Progenitor cell of endocrine pancreas (in vitro differentiated cells): Measurements from ENCODE around the gene TRIM65. TPM values are rescaled to one million over a fixed set of nuclear protein-coding genes. Genes with fewer than 3 reads are reported as not detected.
A peak's percentile ranks its signal among the peaks of the same experiment; 100 is the strongest.

Experiments used
- DNase-seq: peaks from one replicate; pipeline ENCODE4 v3.0.0; 2021; ENCODE audit warnings: low spot score; ENCODE audit not compliant: unreplicated experiment
- H3K27ac Mint-ChIP-seq: 2 replicates; pipeline ENCODE4 v1.8.0; 2021; ENCODE audit warnings: mild to moderate bottlenecking, moderate library complexity, mixed read lengths
- H3K27me3 Mint-ChIP-seq: 2 replicates; pipeline ENCODE4 v1.8.0; 2021; ENCODE audit warnings: mixed read lengths
- H3K36me3 Mint-ChIP-seq: 2 replicates; pipeline ENCODE4 v1.8.0; 2022; ENCODE audit warnings: mixed read lengths; ENCODE audit not compliant: insufficient read depth
- H3K4me1 Mint-ChIP-seq: 2 replicates; pipeline ENCODE4 v1.8.0; 2021; ENCODE audit warnings: low read depth, mixed read lengths
- H3K4me3 Mint-ChIP-seq: 2 replicates; pipeline ENCODE4 v1.8.0; 2021; ENCODE audit warnings: low read depth, mild to moderate bottlenecking, moderate library complexity, mixed read lengths
- H3K9me3 Mint-ChIP-seq: 2 replicates; pipeline ENCODE4 v1.8.0; 2021; ENCODE audit warnings: low read depth, mixed read lengths
- CTCF ChIP-seq: fragments of 200-600 bp; sonication (generic); IDR thresholded peaks from one replicate; pipeline ENCODE4 v1.5.0; 2021; ENCODE audit warnings: antibody characterized with exemption, mild to moderate bottlenecking; ENCODE audit not compliant: unreplicated experiment
- total RNA-seq: library from RNA; stranded (reverse); gene quantifications from 2 replicates; pipeline ENCODE4 v1.2.1, GENCODE V29; 2021

The TRIM65 gene
- total RNA-seq, 1 donor from 2014 or later = 17.1 TPM

GRCh38 chr17:75940727-75941441 lies 44.1 kb upstream of the TRIM65 start, which contains the start of gene FBF1:
Gene FBF1, minus strand, starts transcription at chr17:75941042. Its CDS starts 2,893 bp downstream, at chr17:75938149.
- peak; percentile 13 for TF ChIP-seq CTCF
- Mint-ChIP-seq H3K4me1 (peaks cover 12% of the 10 kb centered on the region), H3K4me3 (peak within 1 kb of the TSS; percentile 89), H3K36me3 (peaks cover 13% of the 10 kb centered on the region), H3K9me3 (no peaks in the 10 kb centered on the region), H3K27me3 (no peaks in the 10 kb centered on the region), H3K27ac (peak within 1 kb of the TSS; percentile 92)
- DNase-seq = peak; percentile 91

- H3K9me3 Mint-ChIP-seq = no peaks in the 10 kb centered on the region
- H3K27me3 Mint-ChIP-seq = no peaks in the 10 kb centered on the region
- H3K4me3 Mint-ChIP-seq = no peak overlapping the region
- H3K4me1 Mint-ChIP-seq = peaks cover 7% of the 10 kb centered on the region
- no peak overlapping the region for H3K27ac Mint-ChIP-seq
- peaks cover 4% of the 10 kb centered on the region for H3K36me3 Mint-ChIP-seq
- no peak for DNase-seq
- TF ChIP-seq CTCF = no peak
Measured at GRCh38 chr17:75937652-75938051, 40.9 kb upstream of the TRIM65 start.

GRCh38 chr17:75933808-75934207 lies 37.1 kb upstream of the TRIM65 start:
- H3K4me3 Mint-ChIP-seq = no peak overlapping the region
- no peak for TF ChIP-seq CTCF
- H3K4me1 Mint-ChIP-seq = no peaks in the 10 kb centered on the region
- no peak overlapping the region for H3K27ac Mint-ChIP-seq
- no peak for DNase-seq
- peaks cover 1% of the 10 kb centered on the region for H3K36me3 Mint-ChIP-seq
- H3K9me3 Mint-ChIP-seq = no peaks in the 10 kb centered on the region
- H3K27me3 Mint-ChIP-seq = no peaks in the 10 kb centered on the region

- H3K4me1 Mint-ChIP-seq = no peaks in the 10 kb centered on the region
- H3K27ac Mint-ChIP-seq = no peak overlapping the region
- H3K4me3 Mint-ChIP-seq = no peak overlapping the region
- peaks cover 1% of the 10 kb centered on the region for H3K36me3 Mint-ChIP-seq
- no peaks in the 10 kb centered on the region for H3K27me3 Mint-ChIP-seq
- no peak for DNase-seq
- H3K9me3 Mint-ChIP-seq = no peaks in the 10 kb centered on the region
- no peak for TF ChIP-seq CTCF
Measured at GRCh38 chr17:75932852-75933251, 36.1 kb upstream of the TRIM65 start.

GRCh38 chr17:75931062-75931461 lies 34.3 kb upstream of the TRIM65 start:
- Mint-ChIP-seq H3K27ac (peak overlapping the region; percentile 45), H3K4me1 (no peaks in the 10 kb centered on the region), H3K36me3 (peaks cover 1% of the 10 kb centered on the region), H3K9me3 (no peaks in the 10 kb centered on the region), H3K4me3 (no peak overlapping the region), H3K27me3 (no peaks in the 10 kb centered on the region)
- no peak for TF ChIP-seq CTCF
- DNase-seq = no peak
